GM10847 (cell line): ENCODE measurements around the gene CEMP1.

ENCODE experiments used
- POLR2A ChIP-seq: IDR thresholded peaks from 2 replicates; pipeline ENCODE4 v1.6.1; 2011; ENCODE audit not compliant: insufficient read length; ENCODE audit errors: extremely low read depth

The CEMP1 gene

DNA sequence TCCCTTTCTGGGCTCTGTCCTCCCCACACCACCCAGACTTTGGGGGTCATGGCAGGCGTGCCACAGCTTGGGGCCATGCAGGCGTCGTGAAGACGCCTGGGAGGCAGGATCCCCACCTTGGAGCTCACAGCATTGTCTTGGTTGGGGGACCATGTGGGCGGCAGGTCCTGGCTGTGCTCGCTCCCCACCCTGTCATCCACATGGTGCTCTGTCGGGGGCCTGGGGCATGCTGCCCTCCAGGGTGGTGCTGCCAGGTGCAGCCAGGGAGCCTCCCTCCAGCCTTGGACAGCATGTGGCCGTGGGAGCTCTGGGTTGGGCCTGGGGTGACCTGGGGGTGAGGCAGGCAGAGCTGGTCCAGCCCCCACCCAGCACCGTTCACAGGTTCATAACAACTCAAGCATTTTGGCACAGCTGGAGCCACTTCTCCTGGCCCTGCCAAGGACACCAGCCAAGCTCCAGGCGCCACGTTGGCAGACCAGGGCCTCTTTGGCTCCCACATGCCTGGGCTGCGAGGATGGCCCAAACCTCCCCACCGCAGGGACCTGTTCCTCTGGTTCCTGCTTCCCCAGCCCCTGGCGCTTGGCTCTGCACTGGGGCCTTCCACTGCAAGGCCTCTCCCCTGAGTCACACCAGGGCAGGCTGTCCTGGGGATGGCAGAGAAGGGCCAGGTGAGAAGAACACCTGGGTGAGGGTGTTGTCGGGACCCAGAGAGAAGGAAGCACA is 32.5 kb downstream of the CEMP1 start:
- no peak for TF ChIP-seq POLR2A

DNA sequence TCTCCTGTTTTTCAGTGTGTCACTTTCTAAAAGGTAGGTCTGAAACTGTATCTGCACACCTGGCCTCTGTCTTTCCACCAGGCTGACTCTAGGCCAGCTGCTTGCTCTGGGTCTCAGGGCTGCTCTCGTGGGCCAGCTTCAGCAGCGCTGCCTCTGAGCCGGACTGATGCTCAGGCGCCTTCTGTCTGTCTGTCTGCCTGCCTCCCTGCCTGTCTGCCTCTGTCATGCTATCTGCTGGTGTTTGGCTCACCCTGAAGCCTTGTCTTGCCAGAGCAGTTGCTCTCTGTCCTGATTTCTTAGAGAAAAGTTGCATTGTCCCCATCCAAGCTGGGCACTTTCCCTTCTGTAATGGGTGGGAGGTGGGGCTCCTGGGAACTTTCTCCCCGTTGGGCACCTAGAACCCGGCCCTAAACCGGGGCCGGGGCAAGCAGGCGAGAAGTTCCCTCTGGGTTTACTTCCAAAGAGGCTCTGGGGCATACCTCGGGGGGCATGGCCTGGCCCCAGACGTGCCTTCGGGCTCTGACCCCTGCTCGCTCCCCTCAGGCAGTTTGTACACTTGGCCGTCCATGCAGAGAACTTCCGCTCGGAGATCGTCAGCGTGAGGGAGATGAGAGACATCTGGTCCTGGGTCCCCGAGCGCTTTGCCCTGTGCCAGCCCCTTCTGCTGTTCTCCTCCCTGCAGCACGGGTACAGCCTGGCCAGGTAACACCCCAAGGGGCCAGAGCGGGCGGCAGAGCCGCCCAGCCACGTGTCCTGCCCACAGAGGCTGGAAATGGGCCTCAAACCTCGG is 33.3 kb downstream of the CEMP1 start:
- no peak for TF ChIP-seq POLR2A

DNA sequence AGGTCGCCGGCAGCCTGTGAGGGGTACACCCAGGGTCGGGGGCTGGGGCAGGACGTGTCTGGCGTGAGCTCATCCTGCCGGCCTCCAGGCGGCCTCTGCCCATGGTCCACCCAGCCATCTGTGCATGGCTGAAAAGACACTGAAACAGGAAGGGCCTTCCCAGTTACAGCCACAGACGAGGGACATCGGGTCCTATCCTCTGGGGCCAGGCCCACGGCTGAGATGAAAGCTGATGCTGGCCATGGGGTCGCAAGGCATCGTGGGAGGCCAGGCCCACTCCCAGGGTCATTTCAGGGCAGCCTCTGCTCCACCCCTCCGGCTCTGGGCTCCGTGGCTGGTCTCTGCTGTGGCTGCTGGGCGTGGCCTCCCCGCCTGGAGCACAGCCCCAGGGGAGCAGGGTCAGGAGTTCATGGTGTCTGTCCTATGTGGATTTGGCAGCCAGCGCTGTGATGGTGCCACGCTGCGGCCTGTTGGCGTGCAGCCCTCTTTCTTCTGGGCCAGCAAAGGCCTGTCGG is 34.0 kb downstream of the CEMP1 start:
- no peak for TF ChIP-seq POLR2A

- no peak for TF ChIP-seq POLR2A
Observed at GRCh38 chr16:2496223-2497115, 34.7 kb downstream of the CEMP1 start.

DNA sequence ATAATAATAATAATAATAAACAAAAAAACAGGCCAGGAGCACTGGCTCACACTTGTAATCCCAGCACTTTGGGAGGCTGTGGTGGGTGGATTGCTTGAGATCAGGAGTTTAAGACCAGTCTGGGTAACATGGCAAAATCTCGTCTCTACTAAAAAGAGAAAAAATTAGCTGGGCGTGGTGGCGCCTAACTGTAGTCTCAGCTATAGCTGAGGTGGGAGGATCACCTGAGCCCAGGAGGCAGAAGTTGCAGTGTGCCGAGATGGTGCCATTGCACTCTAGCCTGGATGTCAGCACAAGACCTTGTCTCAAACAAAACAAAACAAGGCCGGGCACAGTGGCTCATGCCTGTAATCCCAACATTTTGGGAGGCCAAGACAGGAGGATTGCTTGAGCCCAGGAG is 36.2 kb downstream of the CEMP1 start:
- TF ChIP-seq POLR2A = no peak

DNA sequence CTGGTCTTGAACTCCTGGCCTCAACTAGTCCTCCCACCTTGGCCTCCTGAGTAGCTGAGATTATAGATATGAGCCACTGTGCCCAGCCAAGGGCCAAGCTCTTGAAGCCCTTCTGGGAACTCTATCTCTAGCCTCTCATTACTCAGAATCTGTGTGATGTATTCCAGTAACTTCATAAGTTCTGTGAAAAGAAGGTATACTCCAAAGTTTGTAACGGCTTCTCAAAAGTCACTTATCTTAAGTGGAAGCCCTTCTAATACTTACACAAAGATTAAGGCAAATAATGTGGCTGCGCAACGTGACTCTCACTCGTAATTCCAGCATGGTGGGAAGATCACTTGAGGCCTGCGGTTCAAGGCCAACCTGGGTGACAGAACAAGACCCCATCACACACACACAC is 36.6 kb downstream of the CEMP1 start:
- no peak for TF ChIP-seq POLR2A

DNA sequence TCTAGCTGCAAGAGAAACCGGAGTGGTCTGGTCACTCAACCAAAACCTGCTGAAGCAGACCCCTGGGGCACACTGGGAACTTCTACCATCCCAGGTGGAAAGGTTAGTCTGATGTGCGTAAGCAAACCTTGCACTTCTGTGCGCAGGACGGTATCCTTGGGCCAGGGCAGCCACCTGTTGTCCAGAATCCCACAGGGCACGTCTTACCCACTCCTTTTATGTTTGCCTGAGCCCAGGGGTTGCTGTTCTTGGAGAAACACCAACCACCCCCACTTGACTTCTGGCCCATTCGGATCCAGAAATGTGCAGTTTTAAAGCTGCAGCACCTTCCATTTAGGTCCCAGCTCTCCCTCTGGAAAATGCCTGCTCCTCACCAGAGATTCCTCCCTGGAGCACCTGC is 37.6 kb downstream of the CEMP1 start:
- TF ChIP-seq POLR2A = no peak

GRCh38 chr16:2492292-2492691 is 38.9 kb downstream of the CEMP1 start:
- TF ChIP-seq POLR2A = no peak

DNA sequence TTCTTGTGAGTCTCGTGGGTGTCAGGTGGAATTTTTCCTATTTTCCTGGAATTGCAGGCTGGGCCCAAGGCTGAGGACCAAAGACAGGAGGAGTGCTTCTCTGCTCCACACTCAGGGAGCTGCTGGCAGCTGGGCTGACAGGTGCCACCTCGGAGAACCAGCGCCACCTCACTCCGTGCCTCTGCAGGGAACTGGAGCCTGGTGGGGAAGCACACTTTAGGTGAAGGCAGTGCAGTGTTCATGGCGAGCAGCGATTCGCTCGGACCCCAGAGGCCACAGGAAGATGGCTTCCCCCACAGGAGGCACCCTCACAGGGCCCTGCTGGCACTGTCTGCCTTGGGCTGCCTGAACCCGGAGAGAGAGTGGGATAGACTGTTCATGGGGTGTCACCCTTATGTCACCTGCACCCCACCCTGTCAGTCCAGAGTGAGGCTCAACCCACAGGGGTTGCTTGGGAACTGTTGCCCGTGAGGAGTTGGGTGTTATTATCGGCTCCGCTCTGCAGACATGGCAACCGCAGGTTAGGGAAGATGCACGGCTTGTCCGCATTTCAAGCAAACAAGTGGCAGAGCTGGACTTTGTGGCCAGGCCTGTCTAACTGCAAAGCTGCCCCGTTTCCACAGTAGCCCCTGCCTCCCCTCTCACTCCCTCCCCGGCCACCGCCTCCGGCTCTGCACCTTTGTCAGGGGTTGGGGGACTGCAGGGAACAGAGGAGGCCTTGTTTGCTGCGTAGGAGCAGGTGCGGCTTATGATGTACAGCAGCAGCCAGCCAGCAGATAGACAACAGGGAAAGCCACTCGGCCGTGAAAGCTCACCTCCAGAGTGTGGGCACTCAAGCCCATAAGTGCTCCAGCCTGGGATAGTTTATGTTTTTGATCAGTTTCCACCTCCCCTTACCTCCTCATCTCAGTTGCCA is 40.8 kb downstream of the CEMP1 start:
- no peak for TF ChIP-seq POLR2A

GRCh38 chr16:2489581-2489980 is 41.6 kb downstream of the CEMP1 start:
- no peak for TF ChIP-seq POLR2A

DNA sequence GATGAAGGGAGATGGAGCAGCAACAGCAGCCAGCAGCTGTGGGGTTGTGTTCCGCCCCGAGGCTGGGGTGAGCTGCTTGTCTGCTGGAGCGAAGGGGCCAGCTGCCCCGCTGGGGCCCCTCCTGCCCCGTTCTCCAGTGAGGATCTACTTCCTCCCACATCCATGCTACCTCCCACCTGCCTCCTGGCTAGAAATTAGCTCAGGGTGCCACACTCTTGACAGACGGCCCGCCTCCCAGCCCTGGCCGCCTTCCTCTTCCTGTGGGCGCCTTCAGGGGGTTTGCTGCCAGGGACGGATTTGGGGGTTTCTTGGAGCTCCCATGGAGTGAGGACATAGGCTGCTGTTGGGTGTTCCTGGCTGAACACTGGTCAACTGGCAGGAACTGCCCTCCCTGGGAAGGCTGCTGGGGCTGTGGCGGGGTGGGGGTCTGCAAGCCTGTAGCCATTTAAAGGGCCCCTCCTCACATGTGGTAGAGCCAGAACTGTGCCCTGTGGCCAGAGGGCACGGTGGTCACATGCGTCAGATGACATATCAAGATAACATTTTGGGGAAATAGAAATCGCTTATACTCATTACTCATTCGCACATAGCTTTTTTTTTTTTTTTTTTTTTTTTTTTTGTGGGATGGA is 43.2 kb downstream of the CEMP1 start:
- no peak for TF ChIP-seq POLR2A

GRCh38 chr16:2487517-2487842 is 43.7 kb downstream of the CEMP1 start:
- TF ChIP-seq POLR2A = no peak

DNA sequence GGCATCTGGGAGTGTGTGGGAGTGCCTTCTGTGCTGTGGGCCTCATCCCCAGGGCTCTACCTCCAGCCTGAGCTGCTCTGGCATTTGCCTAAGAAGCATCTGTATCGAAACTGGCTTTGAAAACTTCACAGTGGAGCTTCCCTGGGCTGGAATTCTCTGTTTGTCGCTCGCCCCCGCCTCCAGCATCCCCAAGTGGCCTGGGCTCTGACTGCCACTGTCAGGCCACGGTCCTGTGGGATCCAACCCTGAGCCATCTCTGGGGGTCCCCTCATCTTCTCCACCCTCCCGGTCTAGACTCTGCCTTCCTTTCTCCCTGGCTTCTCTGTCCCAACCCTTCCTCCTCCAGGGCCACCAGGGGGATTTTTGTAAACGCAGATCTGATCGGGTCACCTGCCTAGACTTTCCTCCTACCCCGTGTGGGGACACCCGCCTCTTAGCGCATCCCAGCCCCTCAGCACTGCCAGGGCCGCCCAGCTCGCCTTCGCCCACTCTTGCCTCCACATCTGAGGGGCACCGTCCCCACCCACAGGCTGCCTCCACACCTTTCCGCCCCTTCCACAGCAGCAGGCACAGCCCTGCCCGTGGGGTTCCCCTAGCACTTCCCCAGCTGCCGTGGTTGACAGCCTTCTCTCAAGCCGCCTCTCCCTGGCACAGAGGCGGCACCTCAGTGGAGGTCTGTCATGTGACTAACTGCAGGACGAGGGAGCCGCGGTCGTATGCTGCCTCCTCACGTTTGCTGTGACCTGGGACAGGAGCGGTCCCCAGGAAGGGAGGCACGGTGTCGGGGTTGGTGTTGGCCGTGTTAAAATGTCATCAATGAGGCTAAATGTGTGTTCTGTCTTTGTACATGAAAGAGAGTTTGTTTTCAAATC is 44.3 kb downstream of the CEMP1 start:
- TF ChIP-seq POLR2A = no peak
